ENCODE results near the gene CD244.

DNA sequence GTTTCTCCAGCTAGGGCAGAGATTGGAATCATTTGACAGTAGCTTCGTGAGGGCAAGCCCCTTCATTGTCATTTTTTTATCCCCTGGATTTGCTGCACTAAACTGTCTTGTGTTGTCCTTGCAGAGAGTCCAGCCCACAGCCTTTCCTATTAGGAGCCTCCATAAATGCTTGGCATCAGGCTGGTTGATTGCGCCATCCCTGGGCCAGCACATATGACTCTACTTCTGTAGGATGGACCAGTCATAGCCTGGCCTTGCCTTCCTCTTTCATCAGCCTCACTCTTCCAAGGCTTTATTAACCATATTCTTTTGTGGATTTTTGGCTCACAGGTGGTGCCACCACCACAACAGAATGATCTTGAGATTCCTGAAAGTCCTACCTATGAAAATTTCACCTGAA lies 35.3 kb downstream of the CD244 start:
- TF ChIP-seq POLR2A (IDR thresholded peaks at IDR 0.05) (no peak), CTCF (IDR thresholded peaks at IDR 0.05) (no peak), POLR2AphosphoS5 (IDR thresholded peaks at IDR 0.05) (no peak)

Measured in stomach (tissue), 4 donors.